ENCODE data around the gene QPCT. TPM values are rescaled to one million over a fixed set of nuclear protein-coding genes. Genes with fewer than 3 reads are reported as not detected.
A peak's percentile ranks its signal among the peaks of the same experiment; 100 is the strongest.

QPCT gene
- total RNA-seq, 2 donors from 2014 or later = 1.3 to 3.4 TPM

GRCh38 chr2:37343537-37344434 lies 644 bp upstream of the QPCT start:
- TF ChIP-seq POLR2A (IDR thresholded peaks at IDR 0.05) (no peak), CTCF (IDR thresholded peaks at IDR 0.05) (peak in 1 of 7 experiments; percentile 11)
- DNase-seq = peak in 1 of 4 donors; percentile 31
- 78 to 80% methylated on average over 7 of the region's 7 CpGs for WGBS, 2 donors
- no peaks in the 10 kb centered on the region for H3K36me3 ChIP-seq (replicated peaks in 1 of 2; ENCODE audit: insufficient read depth in 1 of 2, low read depth in 2 of 2)
- H3K27ac ChIP-seq = peak overlapping the region in 2 of 4 donors; percentile 6 to 22
- intact Hi-C loops (cut with DNase I) = no loop called here
- H3K9me3 ChIP-seq = no peaks in the 10 kb centered on the region
- peaks cover 11% of the 10 kb centered on the region for H3K4me1 ChIP-seq
- ATAC-seq = peak; percentile 33
- H3K27me3 ChIP-seq = no peaks in the 10 kb centered on the region
- peak overlapping the region in 1 of 2 donors; percentile 6 for H3K4me3 ChIP-seq

GRCh38 chr2:37348155-37348554 lies 3.7 kb downstream of the QPCT start:
- intact Hi-C loops (cut with DNase I) = no loop called here
- Histone ChIP-seq H3K27ac (no peak overlapping the region), H3K27me3 (no peaks in the 10 kb centered on the region), H3K36me3 (replicated peaks in 1 of 2; ENCODE audit: insufficient read depth in 1 of 2, low read depth in 2 of 2) (no peaks in the 10 kb centered on the region), H3K4me3 (no peak overlapping the region), H3K9me3 (no peaks in the 10 kb centered on the region), H3K4me1 (peaks cover 11% of the 10 kb centered on the region)
- DNase-seq (no peak), ATAC-seq (no peak)
- no peak for TF ChIP-seq POLR2A (IDR thresholded peaks at IDR 0.05)
- no peak for TF ChIP-seq CTCF (IDR thresholded peaks at IDR 0.05)
- 83 to 88% methylated on average over 5 of the region's 5 CpGs for WGBS, 2 donors

GRCh38 chr2:37349231-37349860 lies 4.9 kb downstream of the QPCT start:
- no peak for ATAC-seq
- H3K27me3 ChIP-seq = no peaks in the 10 kb centered on the region
- H3K36me3 ChIP-seq (replicated peaks in 1 of 2; ENCODE audit: insufficient read depth in 1 of 2, low read depth in 2 of 2) = no peaks in the 10 kb centered on the region
- peaks cover 11% of the 10 kb centered on the region for H3K4me1 ChIP-seq
- intact Hi-C loops (cut with DNase I) = no loop called here
- no peak overlapping the region for H3K27ac ChIP-seq
- H3K4me3 ChIP-seq = no peak overlapping the region
- TF ChIP-seq POLR2A (IDR thresholded peaks at IDR 0.05) (no peak), CTCF (IDR thresholded peaks at IDR 0.05) (no peak)
- WGBS, 2 donors = 58 to 74% methylated on average over 3 of the region's 3 CpGs
- peak in 1 of 4 donors; percentile 17 for DNase-seq
- H3K9me3 ChIP-seq = no peaks in the 10 kb centered on the region

- Histone ChIP-seq H3K4me1 (peaks cover 4% of the 10 kb centered on the region), H3K27ac (no peak overlapping the region), H3K27me3 (no peaks in the 10 kb centered on the region), H3K36me3 (replicated peaks in 1 of 2; ENCODE audit: insufficient read depth in 1 of 2, low read depth in 2 of 2) (no peaks in the 10 kb centered on the region), H3K9me3 (no peaks in the 10 kb centered on the region), H3K4me3 (no peak overlapping the region)
- intact Hi-C loops (cut with DNase I) = no loop called here
- ATAC-seq (no peak), DNase-seq (peak; percentile 15 to 52 (median 38))
- WGBS, 2 donors = 32 to 33% methylated on average over 3 of the region's 3 CpGs
- TF ChIP-seq POLR2A (IDR thresholded peaks at IDR 0.05) (no peak), CTCF (IDR thresholded peaks at IDR 0.05) (no peak)
Observed at GRCh38 chr2:37350034-37350433, 5.6 kb downstream of the QPCT start.
